CD14-positive monocyte (primary cell): Measurements from ENCODE around the gene ZNF365. TPM values are rescaled to one million over a fixed set of nuclear protein-coding genes. Genes with fewer than 3 reads are reported as not detected.

Source experiments
- DNase-seq, 3 donors: peaks; one replicate each; pipeline ENCODE4 v3.0.0-alpha.2; 2011 to 2022
- H2AFZ ChIP-seq: 2 replicates; pipeline ENCODE4 v1.6.0; 2012; ENCODE audit warnings: mild to moderate bottlenecking, low read depth, low read length, inconsistent platforms; ENCODE audit not compliant: insufficient read depth, poor library complexity, severe bottlenecking
- H3K27ac ChIP-seq, 2 donors: 1 replicate in 1 of 2; 2 replicates in 1 of 2; pipeline ENCODE4 v1.5.1; 2012 to 2013; ENCODE audit warnings: low read length in 2 of 2, control low read depth in 1 of 2, inconsistent platforms in 1 of 2, low read depth in 1 of 2, mild to moderate bottlenecking in 1 of 2
- H3K27me3 ChIP-seq, 2 donors: one replicate each; pipeline versions ENCODE4 v1.6.0 to v1.6.1; 2011 to 2013; ENCODE audit warnings: low read length in 2 of 2; ENCODE audit not compliant: control insufficient read depth in 2 of 2, insufficient read depth in 2 of 2
- H3K36me3 ChIP-seq, 2 donors: replicated peaks in 1 of 2; 1 replicate in 1 of 2; 2 replicates in 1 of 2; pipeline versions ENCODE4 v1.5.1 to v1.6.1; 2012 to 2013; ENCODE audit warnings: low read length in 2 of 2, control low read depth in 1 of 2, inconsistent platforms in 1 of 2, mild to moderate bottlenecking in 1 of 2; ENCODE audit not compliant: insufficient read depth in 2 of 2, control insufficient read depth in 1 of 2
- H3K4me1 ChIP-seq, 2 donors: 1 replicate in 1 of 2; 2 replicates in 1 of 2; pipeline versions ENCODE4 v1.5.1 to v1.6.1; 2012 to 2013; ENCODE audit warnings: low read length in 2 of 2, control low read depth in 1 of 2, inconsistent platforms in 1 of 2, mild to moderate bottlenecking in 1 of 2, moderate library complexity in 1 of 2; ENCODE audit not compliant: insufficient read depth in 2 of 2, control insufficient read depth in 1 of 2
- H3K4me2 ChIP-seq: replicated peaks from 2 replicates; pipeline ENCODE3; 2012; ENCODE audit warnings: low read length, moderate library complexity, mild to moderate bottlenecking; ENCODE audit not compliant: poor library complexity, severe bottlenecking; ENCODE audit errors: extremely low read depth
- H3K4me3 ChIP-seq, 3 experiments: fragments of 200-600 bp in 1 of 3; sonication (generic) in 1 of 3; replicated peaks in 1 of 3; 1 replicate in 2 of 3; 2 replicates in 1 of 3; pipeline ENCODE4 v1.5.1; 2011 to 2013; ENCODE audit warnings: low read length in 3 of 3, mild to moderate bottlenecking in 3 of 3, control low read depth in 2 of 3, low read depth in 2 of 3, inconsistent platforms in 1 of 3, moderate library complexity in 1 of 3
- H3K79me2 ChIP-seq: 2 replicates; pipeline ENCODE4 v1.6.0; 2012; ENCODE audit warnings: mild to moderate bottlenecking, control low read depth, inconsistent platforms, low read length, moderate library complexity; ENCODE audit not compliant: insufficient read depth
- H3K9ac ChIP-seq: 2 replicates; pipeline ENCODE4 v1.6.0; 2017; ENCODE audit warnings: low read length, mild to moderate bottlenecking; ENCODE audit not compliant: insufficient read depth, poor library complexity, severe bottlenecking
- H3K9me3 ChIP-seq, 2 donors: replicated peaks in 1 of 2; 1 replicate in 1 of 2; 2 replicates in 1 of 2; pipeline versions ENCODE4 v1.5.1 to v1.6.1; 2012 to 2013; ENCODE audit warnings: low read length in 2 of 2, control low read depth in 1 of 2; ENCODE audit not compliant: control insufficient read depth in 1 of 2, insufficient read depth in 1 of 2
- H4K20me1 ChIP-seq: 2 replicates; pipeline ENCODE4 v1.6.0; 2012; ENCODE audit warnings: mild to moderate bottlenecking, low read length, control low read depth, moderate library complexity; ENCODE audit not compliant: insufficient read depth
- H3K27ac Mint-ChIP-seq, 7 donors: one replicate each; pipeline ENCODE4 v1.8.0; 2020; ENCODE audit warnings: mild to moderate bottlenecking in 7 of 7, mixed read lengths in 7 of 7, moderate library complexity in 6 of 7, inconsistent platforms in 2 of 7
- H3K27me3 Mint-ChIP-seq, 3 donors: one replicate each; pipeline ENCODE4 v1.8.0; 2021 to 2022; ENCODE audit warnings: low read depth in 3 of 3, mild to moderate bottlenecking in 3 of 3, mixed read lengths in 3 of 3, moderate library complexity in 3 of 3, inconsistent platforms in 1 of 3
- H3K36me3 Mint-ChIP-seq, 2 donors: one replicate each; pipeline ENCODE4 v1.8.0; 2020; ENCODE audit warnings: mixed read lengths in 2 of 2, inconsistent platforms in 1 of 2, mild to moderate bottlenecking in 1 of 2
- H3K4me1 Mint-ChIP-seq: one replicate; pipeline ENCODE4 v1.8.0; 2020; ENCODE audit warnings: mild to moderate bottlenecking, mixed read lengths
- H3K4me3 Mint-ChIP-seq, 2 donors: one replicate each; pipeline ENCODE4 v1.8.0; 2020; ENCODE audit warnings: mild to moderate bottlenecking in 2 of 2, mixed read lengths in 2 of 2, moderate library complexity in 1 of 2
- H3K9me3 Mint-ChIP-seq, 7 donors: one replicate each; pipeline ENCODE4 v1.8.0; 2020 to 2022; ENCODE audit warnings: mixed read lengths in 7 of 7, mild to moderate bottlenecking in 6 of 7, moderate library complexity in 6 of 7, inconsistent platforms in 2 of 7
- WGBS: methylation state at CpG from one replicate; pipeline ENCODE4 v1.1.5; 2013; ENCODE audit warnings: missing lambda C conversion rate; ENCODE audit not compliant: insufficient coverage; 5-methylcytosine and 5-hydroxymethylcytosine counted together
- intact Hi-C, 2 donors: fragments of 100-400 bp; cut with micrococcal nuclease; formaldehyde crosslinking; loops; one replicate each; pipeline versions ENCODE4 v1.15.0 to v1.15.1; 2023
- polyA plus RNA-seq, 3 donors: library from polyadenylated mRNA; depleted of rRNA in 1 of 3; unstranded in 2 of 3; stranded (reverse) in 1 of 3; fragments of 300-500 nt in 2 of 3; fragments of >200 nt in 1 of 3; fragmentation: Illumina TruSeq in 2 of 3; gene quantifications; 1 replicate in 2 of 3; 2 replicates in 1 of 3; pipeline ENCODE4 v1.2.3, GENCODE V29; 2012 to 2021
- TF ChIP-seq, protein P1 (sequence below): fragments of 200-600 bp; IDR thresholded peaks from one replicate; pipeline ENCODE4 v1.8.0; 2022; ENCODE audit warnings: antibody characterized with exemption, mild to moderate bottlenecking

ZNF365 gene
- polyA plus RNA-seq, 3 donors = not detected

DNA sequence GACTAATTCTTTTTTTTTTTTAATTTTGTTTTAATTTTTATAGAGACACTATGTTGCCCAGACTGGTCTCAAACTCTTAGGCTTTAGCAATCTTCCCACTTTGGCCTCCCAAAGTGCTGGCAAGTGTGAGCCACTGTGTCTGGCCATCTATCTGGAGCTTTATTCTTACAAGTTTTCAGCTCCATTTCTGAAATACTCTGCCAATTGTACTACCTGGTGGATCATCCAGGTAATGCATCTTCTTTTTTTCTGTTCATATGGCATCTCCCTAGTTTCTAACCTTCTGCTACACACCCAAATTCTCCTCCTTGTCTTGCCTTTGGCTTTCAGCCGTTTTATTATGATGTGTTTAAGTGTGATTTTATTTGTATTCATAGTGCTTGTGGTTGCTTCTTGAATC is 40.2 kb downstream of the ZNF365 start:
- H3K27me3 Mint-ChIP-seq = peaks cover 0 to 21% (median 15%) of the 10 kb centered on the region in 3 donors
- H2AFZ ChIP-seq = no peak overlapping the region
- H3K9me3 ChIP-seq = no peaks in the 10 kb centered on the region
- H3K4me3 ChIP-seq = no peak overlapping the region
- H3K79me2 ChIP-seq = no peaks in the 10 kb centered on the region
- intact Hi-C loops = no loop called here
- H3K4me2 ChIP-seq = no peak overlapping the region
- no peaks in the 10 kb centered on the region for H3K4me1 Mint-ChIP-seq
- H3K36me3 Mint-ChIP-seq = no peaks in the 10 kb centered on the region
- H3K27ac ChIP-seq = no peak overlapping the region
- no CpG with 5 or more reads among the region's 1 CpG for WGBS
- peaks cover 7 to 19% of the 10 kb centered on the region in 2 donors for H3K27me3 ChIP-seq
- H3K9ac ChIP-seq = no peak overlapping the region
- H4K20me1 ChIP-seq = no peaks in the 10 kb centered on the region
- DNase-seq = no peak
- TF ChIP-seq, protein P1, sequence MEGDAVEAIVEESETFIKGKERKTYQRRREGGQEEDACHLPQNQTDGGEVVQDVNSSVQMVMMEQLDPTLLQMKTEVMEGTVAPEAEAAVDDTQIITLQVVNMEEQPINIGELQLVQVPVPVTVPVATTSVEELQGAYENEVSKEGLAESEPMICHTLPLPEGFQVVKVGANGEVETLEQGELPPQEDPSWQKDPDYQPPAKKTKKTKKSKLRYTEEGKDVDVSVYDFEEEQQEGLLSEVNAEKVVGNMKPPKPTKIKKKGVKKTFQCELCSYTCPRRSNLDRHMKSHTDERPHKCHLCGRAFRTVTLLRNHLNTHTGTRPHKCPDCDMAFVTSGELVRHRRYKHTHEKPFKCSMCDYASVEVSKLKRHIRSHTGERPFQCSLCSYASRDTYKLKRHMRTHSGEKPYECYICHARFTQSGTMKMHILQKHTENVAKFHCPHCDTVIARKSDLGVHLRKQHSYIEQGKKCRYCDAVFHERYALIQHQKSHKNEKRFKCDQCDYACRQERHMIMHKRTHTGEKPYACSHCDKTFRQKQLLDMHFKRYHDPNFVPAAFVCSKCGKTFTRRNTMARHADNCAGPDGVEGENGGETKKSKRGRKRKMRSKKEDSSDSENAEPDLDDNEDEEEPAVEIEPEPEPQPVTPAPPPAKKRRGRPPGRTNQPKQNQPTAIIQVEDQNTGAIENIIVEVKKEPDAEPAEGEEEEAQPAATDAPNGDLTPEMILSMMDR = peak; percentile 12
- no peak overlapping the region for H3K4me3 Mint-ChIP-seq
- no peaks in the 10 kb centered on the region for H3K36me3 ChIP-seq
- no peaks in the 10 kb centered on the region for H3K4me1 ChIP-seq
- H3K27ac Mint-ChIP-seq = no peak overlapping the region
- H3K9me3 Mint-ChIP-seq = peaks cover 8 to 20% (median 15%) of the 10 kb centered on the region in 7 donors

DNA sequence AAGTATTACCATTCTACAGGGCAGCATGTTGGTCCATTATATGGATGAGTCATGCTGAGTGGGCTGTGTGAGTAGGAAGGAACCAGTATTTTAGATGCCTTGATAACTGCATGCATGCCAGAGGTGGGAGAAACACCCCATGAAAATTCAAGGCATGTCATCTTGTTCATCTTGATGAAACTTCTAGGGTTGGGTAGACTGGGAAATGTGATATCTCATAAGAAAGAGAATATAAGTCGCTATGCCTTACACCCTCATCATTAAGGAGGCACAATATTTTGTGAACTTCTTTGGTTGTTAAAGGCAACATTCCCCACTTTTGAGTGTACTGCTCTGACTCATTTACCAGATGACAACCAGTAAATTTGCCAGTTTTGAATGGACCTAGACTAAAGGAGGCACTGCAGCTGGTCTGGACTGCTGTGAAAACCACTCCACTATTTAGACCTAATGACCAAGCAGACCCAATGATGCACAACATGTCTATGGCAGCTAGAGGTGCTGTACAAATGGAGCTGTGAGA is 48.0 kb downstream of the ZNF365 start:
- H3K27me3 Mint-ChIP-seq = peaks cover 0 to 6% (median 3%) of the 10 kb centered on the region in 3 donors
- no peak overlapping the region for H3K27ac ChIP-seq
- H3K36me3 Mint-ChIP-seq = no peaks in the 10 kb centered on the region
- H3K36me3 ChIP-seq = no peaks in the 10 kb centered on the region
- peaks cover 0 to 2% (median 0%) of the 10 kb centered on the region in 7 donors for H3K9me3 Mint-ChIP-seq
- H3K4me3 Mint-ChIP-seq = no peak overlapping the region
- intact Hi-C loops = loop anchor here in 1 of 2 donors (10.0 kb wide), 1 partner anchor 673 kb away; no protein-coding TSS in a partner anchor
- TF ChIP-seq, protein P1 = no peak
- no peak overlapping the region for H2AFZ ChIP-seq
- no peaks in the 10 kb centered on the region for H3K4me1 ChIP-seq
- no peaks in the 10 kb centered on the region for H3K9me3 ChIP-seq
- no peaks in the 10 kb centered on the region for H3K4me1 Mint-ChIP-seq
- H3K79me2 ChIP-seq = no peaks in the 10 kb centered on the region
- no peak overlapping the region for H3K4me2 ChIP-seq
- no peak overlapping the region for H3K4me3 ChIP-seq
- no peaks in the 10 kb centered on the region for H4K20me1 ChIP-seq
- H3K27ac Mint-ChIP-seq = no peak overlapping the region
- H3K9ac ChIP-seq = no peak overlapping the region
- no CpG with 5 or more reads among the region's 1 CpG for WGBS
- DNase-seq = no peak
- peaks cover under 1 to 4% of the 10 kb centered on the region in 2 donors for H3K27me3 ChIP-seq
